GM10248 (cell line): Measurements from ENCODE around the gene SPATS1.

Source experiments
- CTCF ChIA-PET: fragments of 300-600 bp; sonication (Branson Sonifier 250); formaldehyde crosslinking; extraction: SDS; loops from one replicate; lab custom pipeline; 2021; ENCODE audit warnings: antibody characterized with exemption; lab: Yijun Ruan, JAX
- POLR2A ChIA-PET: fragments of 350-650 bp; sonication (Branson Sonifier 250); formaldehyde crosslinking; extraction: SDS; loops from one replicate; lab custom pipeline; 2020; ENCODE audit warnings: antibody characterized with exemption; lab: Yijun Ruan, JAX
- DNase-seq: peaks from one replicate; pipeline ENCODE4 v3.0.0; 2012; ENCODE audit errors: extremely low spot score
- TF ChIP-seq, protein P1 (sequence below): IDR thresholded peaks from 2 replicates; pipeline ENCODE4 v1.5.1; 2012; ENCODE audit warnings: mild to moderate bottlenecking, low read depth; ENCODE audit errors: extremely low read depth, missing control alignments, control extremely low read depth

Gene SPATS1

DNA sequence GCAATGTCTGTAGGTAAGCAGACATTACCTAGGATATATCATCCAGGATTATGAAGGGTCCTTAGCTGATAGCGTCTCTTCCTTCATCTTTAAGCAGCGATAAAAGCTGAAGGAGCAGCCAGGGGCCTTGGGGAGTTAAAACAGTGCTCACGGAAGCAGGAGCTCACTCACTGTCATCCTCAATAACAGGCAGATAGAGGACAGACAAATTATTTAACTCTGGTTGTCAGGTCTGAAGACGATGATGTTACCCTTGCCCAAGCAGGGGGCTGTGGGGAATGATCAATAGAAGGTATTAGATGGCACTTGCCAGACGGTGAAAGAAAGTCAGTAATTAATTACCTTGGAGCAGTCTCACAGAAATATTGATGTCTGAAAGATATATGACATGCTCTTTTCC is 12.6 kb upstream of the SPATS1 start:
- POLR2A ChIA-PET: no interaction called here
- TF ChIP-seq, protein P1, sequence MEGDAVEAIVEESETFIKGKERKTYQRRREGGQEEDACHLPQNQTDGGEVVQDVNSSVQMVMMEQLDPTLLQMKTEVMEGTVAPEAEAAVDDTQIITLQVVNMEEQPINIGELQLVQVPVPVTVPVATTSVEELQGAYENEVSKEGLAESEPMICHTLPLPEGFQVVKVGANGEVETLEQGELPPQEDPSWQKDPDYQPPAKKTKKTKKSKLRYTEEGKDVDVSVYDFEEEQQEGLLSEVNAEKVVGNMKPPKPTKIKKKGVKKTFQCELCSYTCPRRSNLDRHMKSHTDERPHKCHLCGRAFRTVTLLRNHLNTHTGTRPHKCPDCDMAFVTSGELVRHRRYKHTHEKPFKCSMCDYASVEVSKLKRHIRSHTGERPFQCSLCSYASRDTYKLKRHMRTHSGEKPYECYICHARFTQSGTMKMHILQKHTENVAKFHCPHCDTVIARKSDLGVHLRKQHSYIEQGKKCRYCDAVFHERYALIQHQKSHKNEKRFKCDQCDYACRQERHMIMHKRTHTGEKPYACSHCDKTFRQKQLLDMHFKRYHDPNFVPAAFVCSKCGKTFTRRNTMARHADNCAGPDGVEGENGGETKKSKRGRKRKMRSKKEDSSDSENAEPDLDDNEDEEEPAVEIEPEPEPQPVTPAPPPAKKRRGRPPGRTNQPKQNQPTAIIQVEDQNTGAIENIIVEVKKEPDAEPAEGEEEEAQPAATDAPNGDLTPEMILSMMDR: no peak
- CTCF ChIA-PET: interaction anchor here (0.8 to 1.5 kb wide), 6 partner anchors 9 to 61 kb away, joined by 3 to 7 read pairs (median 4); no protein-coding TSS in a partner anchor
- DNase-seq: no peak

DNA sequence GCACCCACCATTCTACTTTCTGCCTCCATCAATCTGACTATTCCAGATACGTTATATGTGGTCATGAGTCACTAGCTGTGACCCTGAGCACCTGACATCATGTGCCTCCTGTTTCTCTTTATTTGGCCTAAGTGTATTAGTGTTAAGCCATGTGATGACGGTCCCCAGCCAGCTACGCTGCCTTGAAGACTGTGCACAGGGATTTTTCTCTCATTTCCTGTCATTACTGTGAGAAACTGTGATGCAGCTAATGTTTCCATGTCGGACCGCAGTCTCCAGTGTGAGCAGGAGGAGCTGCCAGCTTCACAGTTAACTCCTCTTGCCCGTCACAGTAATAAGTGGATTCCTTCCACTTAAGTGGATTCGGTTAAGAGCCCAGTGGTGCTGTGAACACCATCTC is 9.9 kb upstream of the SPATS1 start:
- ChIA-PET CTCF (interaction anchor here (0.7 to 3.8 kb wide), 8 partner anchors 11 to 233 kb away, joined by 3 to 21 read pairs (median 4); partner anchors contain the start of gene AARS2), POLR2A (no interaction called here)
- no peak for DNase-seq
- TF ChIP-seq, protein P1: no peak

DNA sequence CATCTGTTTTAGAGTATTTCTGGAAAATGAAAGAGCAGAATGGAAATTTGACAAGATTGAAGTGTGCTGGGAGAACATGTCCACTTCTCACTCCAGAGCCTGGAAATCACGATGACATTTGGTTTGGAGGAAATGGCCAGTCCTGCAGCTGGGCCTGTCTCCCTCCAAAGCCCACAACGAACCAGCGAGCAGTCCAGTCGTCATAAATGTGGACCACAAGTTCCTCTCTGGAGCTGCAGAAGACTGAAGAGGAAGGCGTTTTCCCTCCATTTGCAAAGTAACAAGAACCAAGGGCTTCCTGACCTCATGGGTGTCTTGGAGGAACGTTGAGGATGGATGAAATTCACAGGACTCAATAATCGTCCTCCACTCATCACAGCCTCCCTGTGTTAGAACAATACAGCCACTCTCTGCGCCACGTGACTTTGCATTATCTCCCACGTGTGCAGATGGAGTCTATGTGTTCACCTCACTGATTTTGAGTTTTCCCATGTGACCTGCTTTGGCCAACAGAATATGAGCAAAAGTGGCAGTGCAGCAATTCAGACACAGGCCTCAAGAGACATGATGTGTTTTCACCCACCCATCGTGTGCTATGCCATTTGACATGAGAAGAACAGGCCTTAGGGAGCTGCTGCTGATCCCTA is 9.1 kb upstream of the SPATS1 start:
- CTCF ChIA-PET: interaction anchor here (0.7 to 3.8 kb wide), 6 partner anchors 11 to 67 kb away, joined by 3 to 21 read pairs (median 6); partner anchors contain the start of gene AARS2
- no peak for DNase-seq
- TF ChIP-seq, protein P1: no peak
- POLR2A ChIA-PET: no interaction called here

DNA sequence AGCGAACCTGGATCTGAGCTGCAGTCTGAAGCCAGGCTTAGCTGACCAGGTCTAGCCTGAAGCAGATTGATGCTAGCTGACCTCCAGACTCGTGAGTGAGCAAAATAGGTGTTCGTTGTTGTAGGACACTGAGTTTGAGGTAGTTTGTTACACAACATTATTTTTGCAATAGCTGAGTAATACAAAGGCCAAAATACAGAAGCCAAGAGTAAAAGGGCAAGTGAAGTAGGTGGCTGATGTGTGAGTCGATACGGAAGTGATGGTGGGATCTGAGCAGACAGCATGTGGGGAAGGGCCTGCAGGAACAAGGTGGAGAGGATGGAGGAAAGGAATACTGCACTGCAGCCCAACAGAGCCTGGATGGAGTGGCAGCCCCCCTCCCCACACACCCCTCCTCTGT is 8.5 kb upstream of the SPATS1 start:
- DNase-seq: no peak
- CTCF ChIA-PET: interaction anchor here (1.9 to 3.8 kb wide), 3 partner anchors 22 to 67 kb away, joined by 5 to 21 read pairs (median 7); partner anchors contain the start of gene AARS2
- POLR2A ChIA-PET: no interaction called here
- TF ChIP-seq, protein P1: no peak

DNA sequence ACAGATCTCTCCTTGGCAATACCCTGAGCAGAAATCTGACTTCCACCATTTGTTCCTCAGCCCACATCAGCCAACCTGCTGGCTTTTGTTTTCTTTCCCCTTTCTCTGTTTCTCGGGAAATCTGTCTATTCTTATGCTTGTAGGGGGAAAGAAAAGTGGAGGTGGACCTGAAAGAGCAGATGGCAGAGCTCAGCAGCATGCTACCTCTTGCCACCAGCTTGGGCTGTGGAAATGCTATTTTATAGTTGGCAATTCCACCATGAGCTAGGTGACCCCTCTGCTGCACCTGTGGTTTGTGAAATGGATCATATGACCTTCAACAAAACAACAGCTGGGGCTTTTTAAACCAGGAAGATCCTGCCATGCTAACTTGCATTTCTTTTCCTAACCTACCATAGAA is 6.8 kb upstream of the SPATS1 start:
- TF ChIP-seq, protein P1: no peak
- no peak for DNase-seq
- POLR2A ChIA-PET: interaction anchor here (0.6 kb wide), 1 partner anchor 42 kb away, joined by 6 read pairs; no protein-coding TSS in a partner anchor
- CTCF ChIA-PET: interaction anchor here (1.0 to 6.1 kb wide), 9 partner anchors 9 to 164 kb away, joined by 4 to 142 read pairs (median 6); partner anchors contain the start of genes AARS2, NFKBIE and TMEM151B

DNA sequence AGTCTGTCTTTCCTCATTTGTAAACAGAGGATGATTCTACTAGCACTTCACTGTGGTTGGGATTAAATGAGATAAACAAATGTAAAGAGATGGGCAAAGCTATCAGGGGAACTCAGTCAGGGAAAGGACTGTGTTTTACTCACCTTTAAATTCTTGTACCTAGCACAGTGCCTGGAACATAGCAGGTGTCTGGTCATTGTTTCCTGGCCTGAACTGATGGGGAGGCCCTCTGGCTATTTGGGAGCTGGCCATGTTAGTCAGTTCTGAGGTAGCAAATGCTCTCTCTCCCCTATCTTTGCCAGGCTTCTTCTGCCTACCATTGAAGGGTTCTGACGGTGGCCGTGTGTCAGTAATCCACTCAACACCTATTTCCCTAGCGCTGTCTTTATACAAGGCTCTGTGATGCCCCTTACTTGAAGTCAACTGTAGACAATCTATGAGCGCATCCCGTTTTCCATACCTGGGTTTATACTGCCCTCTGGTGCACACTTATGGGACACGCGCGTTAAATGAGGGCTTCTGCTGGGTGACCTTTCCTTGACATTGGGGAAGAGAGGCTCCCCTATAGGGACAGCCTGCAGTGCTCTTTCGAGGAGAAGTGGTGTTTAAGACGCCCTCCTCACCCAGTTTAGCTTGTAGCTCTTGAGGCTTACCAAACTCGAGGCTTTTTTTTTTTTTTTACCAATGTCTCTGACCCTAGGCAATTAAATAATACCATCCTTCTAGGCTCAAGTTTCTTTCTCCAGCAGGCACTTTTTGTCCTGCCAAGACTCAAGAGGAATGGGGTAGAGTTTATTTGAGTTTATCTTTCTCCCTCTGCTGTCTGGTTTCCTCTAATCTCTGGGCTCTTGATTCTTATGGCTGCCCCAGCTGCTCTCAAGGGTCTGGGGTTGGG is 4.0 kb upstream of the SPATS1 start:
- POLR2A ChIA-PET: no interaction called here
- peak; percentile 77 for DNase-seq
- CTCF ChIA-PET: interaction anchor here (0.6 to 6.1 kb wide), 34 partner anchors 8 to 242 kb away, joined by 3 to 142 read pairs (median 5); partner anchors contain the start of genes AARS2, NFKBIE and TMEM151B
- TF ChIP-seq, protein P1: peak; percentile 84
